PC-9 (cell line): ENCODE measurements around the gene NADSYN1. TPM values are rescaled to one million over a fixed set of nuclear protein-coding genes. Genes with fewer than 3 reads are reported as not detected.
"Not testable (repeated sequence)": the region's sequence is repeated elsewhere in the genome, so short reads cannot be mapped to it uniquely, and the experiment has no call there.

Source experiments
- BruUV-seq: library from RNA; stranded (reverse); fragments of 400-500 nt; replicated peaks from 2 replicates; lab custom pipeline; 2021; lab: Mats Ljungman, UMichigan
- CTCF ChIA-PET: fragments of 300-600 bp; sonication (Branson Sonifier 250); formaldehyde crosslinking; loops from one replicate; lab custom pipeline; 2022; ENCODE audit warnings: antibody characterized with exemption; lab: Charles Lee
- POLR2A ChIA-PET: fragments of 300-600 bp; sonication (Branson Sonifier 250); formaldehyde crosslinking; loops from one replicate; lab custom pipeline; 2022; ENCODE audit warnings: antibody characterized with exemption; ENCODE audit not compliant: unreplicated experiment; lab: Charles Lee
- DNase-seq, 2 experiments: peaks; one replicate each; pipeline versions ENCODE4 v3.0.0 to v3.0.0-alpha.2; 2015 to 2022; ENCODE audit warnings: mixed read lengths in 1 of 2
- H2AFZ ChIP-seq: fragments of 200-600 bp; sonication (generic); 2 replicates; pipeline ENCODE4 v1.8.1; 2017; ENCODE audit warnings: antibody characterized with exemption
- H3F3A ChIP-seq: fragments of 200-600 bp; sonication (generic); 2 replicates; pipeline ENCODE4 v1.8.1; 2017; ENCODE audit warnings: antibody characterized with exemption, mild to moderate bottlenecking, low read depth; ENCODE audit not compliant: insufficient read depth
- H3K27ac ChIP-seq: fragments of 200-600 bp; sonication (generic); 2 replicates; pipeline ENCODE4 v1.6.1; 2016; ENCODE audit warnings: mixed run types
- H3K27me3 ChIP-seq: fragments of 200-600 bp; sonication (generic); 2 replicates; pipeline ENCODE4 v1.6.1; 2016; ENCODE audit warnings: low read depth, mixed run types; ENCODE audit not compliant: insufficient read depth
- H3K36me3 ChIP-seq: fragments of 200-600 bp; sonication (generic); 2 replicates; pipeline ENCODE4 v1.6.1; 2016; ENCODE audit warnings: low read depth, mixed run types
- H3K4me1 ChIP-seq: fragments of 200-600 bp; sonication (generic); replicated peaks from 2 replicates; pipeline ENCODE4 v1.6.1; 2016; ENCODE audit warnings: mixed run types; ENCODE audit not compliant: insufficient read depth
- H3K4me2 ChIP-seq: fragments of 200-600 bp; sonication (generic); 2 replicates; pipeline ENCODE4 v1.6.1; 2017; ENCODE audit warnings: mixed run types
- H3K4me3 ChIP-seq: fragments of 200-600 bp; sonication (generic); 2 replicates; pipeline ENCODE4 v1.6.1; 2016; ENCODE audit warnings: mixed run types
- H3K79me2 ChIP-seq: fragments of 200-600 bp; sonication (generic); 2 replicates; pipeline ENCODE4 v1.6.1; 2017; ENCODE audit warnings: low read depth, mixed run types
- H3K9me2 ChIP-seq: fragments of 200-600 bp; sonication (generic); 2 replicates; pipeline ENCODE4 v1.8.1; 2017; ENCODE audit warnings: mild to moderate bottlenecking; ENCODE audit not compliant: insufficient read depth
- H3K9me3 ChIP-seq: fragments of 200-600 bp; sonication (generic); 2 replicates; pipeline ENCODE4 v1.8.1; 2016; ENCODE audit warnings: low read depth; ENCODE audit not compliant: insufficient read depth
- H4K20me1 ChIP-seq: fragments of 200-600 bp; sonication (generic); 2 replicates; pipeline ENCODE4 v1.8.1; 2017; ENCODE audit not compliant: insufficient read depth
- EZH2 ChIP-seq: fragments of 200-600 bp; sonication (generic); IDR thresholded peaks from 2 replicates; pipeline ENCODE4 v1.8.0; 2017; ENCODE audit warnings: antibody characterized with exemption, low read depth
- intact Hi-C: fragments of 100-400 bp; cut with micrococcal nuclease; formaldehyde crosslinking; loops from one replicate; pipeline ENCODE4 v1.10.0; 2022; ENCODE audit not compliant: unreplicated experiment
- total RNA-seq: library from RNA; stranded (reverse); gene quantifications from 2 replicates; pipeline ENCODE4 v1.2.3, GENCODE V29; 2021
- TF ChIP-seq, protein P1 (sequence below): fragments of 200-600 bp; sonication (generic); conservative IDR thresholded peaks from 2 replicates; pipeline ENCODE4 v1.6.1; 2017; ENCODE audit warnings: mixed run types, antibody characterized with exemption, mild to moderate bottlenecking, moderate library complexity

Gene NADSYN1
- total RNA-seq, 1 experiment from 2014 or later = 118 TPM

DNA sequence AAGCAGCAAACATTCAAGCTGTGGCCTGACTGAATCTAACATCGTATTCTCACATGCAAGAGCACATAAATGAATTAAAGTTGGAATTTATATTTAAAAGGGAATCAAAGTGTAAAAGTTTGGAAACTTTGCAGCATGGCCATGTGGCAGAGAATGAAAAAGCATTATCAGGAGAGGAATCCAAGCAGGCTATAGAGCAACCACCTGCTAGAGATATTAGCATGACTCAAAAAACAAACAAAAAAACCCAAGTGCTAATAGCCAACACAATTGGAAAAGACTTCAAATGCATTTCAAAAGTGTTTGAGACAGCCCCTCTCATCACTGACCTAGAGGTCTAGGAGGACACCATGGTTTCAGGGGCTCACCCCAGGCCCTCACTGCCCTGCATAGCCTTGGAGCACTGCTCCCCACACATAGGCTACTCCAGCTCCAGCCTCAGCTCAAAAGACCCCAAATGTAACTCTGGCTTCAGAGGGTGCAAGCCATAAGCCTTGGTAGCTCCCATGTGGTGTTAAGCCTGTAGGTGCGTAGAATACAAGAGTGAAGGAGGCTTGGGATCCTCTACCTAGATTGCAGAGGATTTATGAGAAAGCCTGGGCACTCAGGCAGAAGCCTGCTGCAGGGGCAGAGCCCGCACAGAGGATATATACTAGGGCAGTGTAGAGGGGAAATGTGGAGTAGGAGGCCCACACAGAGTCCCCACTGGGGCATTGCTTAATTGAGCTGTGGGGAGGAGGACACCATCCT, 72.4 kb downstream of the NADSYN1 start:
- ChIA-PET POLR2A (no interaction called here), CTCF (no interaction called here)
- Histone ChIP-seq H4K20me1 (no peaks in the 10 kb centered on the region), H3K9me2 (no peaks in the 10 kb centered on the region), H3K27ac (no peak overlapping the region), H3F3A (peaks cover 10% of the 10 kb centered on the region), H2AFZ (no peak overlapping the region), H3K36me3 (no peaks in the 10 kb centered on the region), H3K9me3 (no peaks in the 10 kb centered on the region), H3K4me2 (peak overlapping the region; percentile 32), H3K4me3 (no peak overlapping the region), H3K4me1 (peaks cover 13% of the 10 kb centered on the region; the same call in 1 of the 2 replicates), H3K27me3 (no peaks in the 10 kb centered on the region), H3K79me2 (no peaks in the 10 kb centered on the region)
- TF ChIP-seq EZH2 = no peak
- TF ChIP-seq, protein P1, sequence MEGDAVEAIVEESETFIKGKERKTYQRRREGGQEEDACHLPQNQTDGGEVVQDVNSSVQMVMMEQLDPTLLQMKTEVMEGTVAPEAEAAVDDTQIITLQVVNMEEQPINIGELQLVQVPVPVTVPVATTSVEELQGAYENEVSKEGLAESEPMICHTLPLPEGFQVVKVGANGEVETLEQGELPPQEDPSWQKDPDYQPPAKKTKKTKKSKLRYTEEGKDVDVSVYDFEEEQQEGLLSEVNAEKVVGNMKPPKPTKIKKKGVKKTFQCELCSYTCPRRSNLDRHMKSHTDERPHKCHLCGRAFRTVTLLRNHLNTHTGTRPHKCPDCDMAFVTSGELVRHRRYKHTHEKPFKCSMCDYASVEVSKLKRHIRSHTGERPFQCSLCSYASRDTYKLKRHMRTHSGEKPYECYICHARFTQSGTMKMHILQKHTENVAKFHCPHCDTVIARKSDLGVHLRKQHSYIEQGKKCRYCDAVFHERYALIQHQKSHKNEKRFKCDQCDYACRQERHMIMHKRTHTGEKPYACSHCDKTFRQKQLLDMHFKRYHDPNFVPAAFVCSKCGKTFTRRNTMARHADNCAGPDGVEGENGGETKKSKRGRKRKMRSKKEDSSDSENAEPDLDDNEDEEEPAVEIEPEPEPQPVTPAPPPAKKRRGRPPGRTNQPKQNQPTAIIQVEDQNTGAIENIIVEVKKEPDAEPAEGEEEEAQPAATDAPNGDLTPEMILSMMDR = no peak
- peak in 1 of 2 experiments; percentile 45 for DNase-seq
- intact Hi-C loops = no loop called here
- BruUV-seq = no TSS peak

DNA sequence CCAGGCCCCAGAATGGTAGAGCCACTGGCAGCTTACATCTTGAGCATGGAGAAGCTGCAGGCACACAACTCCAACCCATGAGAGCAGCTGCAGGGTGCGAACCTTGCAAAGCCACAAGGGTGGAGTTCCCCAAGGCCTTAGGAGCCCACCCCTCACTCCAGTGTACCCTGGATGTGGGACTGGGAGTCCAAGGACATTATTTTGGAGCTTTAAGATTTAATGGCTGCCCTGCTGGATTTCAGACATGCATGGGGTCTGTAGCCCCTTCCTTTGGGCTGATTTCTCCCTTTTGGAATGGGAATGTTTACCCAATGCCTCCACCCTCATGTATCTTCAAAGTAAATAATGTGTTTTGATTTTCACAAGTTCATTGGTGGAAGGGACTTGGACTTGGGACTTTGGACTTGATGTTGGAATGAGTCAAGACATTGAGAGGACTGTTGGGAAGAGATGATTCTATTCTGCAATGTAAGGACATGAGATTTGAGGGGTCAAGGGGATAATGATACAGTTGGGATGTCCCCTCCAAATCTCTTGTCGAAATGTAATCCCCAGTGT, 73.0 kb downstream of the NADSYN1 start:
- CTCF ChIA-PET = interaction anchor here (0.6 kb wide), 1 partner anchor 233 kb away, joined by 3 read pairs; no protein-coding TSS in a partner anchor

DNA sequence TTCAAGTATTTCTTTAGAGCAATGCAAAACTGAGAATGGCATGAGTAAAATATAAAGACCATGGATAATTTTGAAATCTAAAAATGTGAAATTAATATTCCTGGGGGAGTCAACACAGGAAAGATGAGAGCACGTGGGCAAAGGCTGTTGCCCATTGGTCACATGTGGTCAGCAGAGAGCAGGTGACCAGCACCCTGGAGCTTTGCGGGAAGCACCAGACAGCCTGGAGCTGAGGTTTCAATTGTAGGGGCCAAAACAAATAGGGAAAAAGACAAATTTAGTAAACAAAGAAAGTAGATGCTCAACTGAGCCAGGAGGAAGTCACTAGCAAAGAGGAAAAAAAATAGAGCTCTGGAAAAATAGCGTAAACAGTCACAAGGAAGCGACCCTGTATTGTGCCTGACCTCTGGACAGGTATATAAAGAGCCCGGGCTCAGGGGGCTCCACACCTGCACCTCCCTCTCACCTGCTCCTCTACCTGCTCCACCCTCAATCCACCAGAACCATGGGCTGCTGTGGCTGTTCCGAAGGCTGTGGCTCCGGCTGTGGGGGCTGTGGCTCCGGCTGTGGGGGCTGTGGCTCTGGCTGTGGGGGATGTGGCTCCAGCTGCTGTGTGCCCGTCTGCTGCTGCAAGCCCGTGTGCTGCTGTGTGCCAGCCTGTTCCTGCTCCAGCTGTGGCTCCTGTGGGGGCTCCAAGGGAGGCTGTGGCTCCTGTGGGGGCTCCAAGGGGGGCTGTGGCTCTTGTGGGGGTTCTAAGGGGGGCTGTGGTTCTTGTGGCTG, 74.0 kb downstream of the NADSYN1 start, which contains the start of gene KRTAP5-7:
Gene KRTAP5-7, plus strand, starts transcription at position 472 of the 780 bp plus-strand sequence. Its CDS starts 34 bp downstream, at position 506.
- ChIA-PET CTCF (interaction anchor here (0.6 kb wide), 1 partner anchor 232 kb away, joined by 3 read pairs; no protein-coding TSS in a partner anchor), POLR2A (interaction anchor here (0.6 kb wide), 1 partner anchor 1347 kb away, joined by 4 read pairs; no protein-coding TSS in a partner anchor)
- Histone ChIP-seq H3F3A (peaks cover 10% of the 10 kb centered on the region), H3K4me1 (peaks cover 13% of the 10 kb centered on the region; the same call in 1 of the 2 replicates)
- H2AFZ ChIP-seq, H3K36me3 ChIP-seq, H3K9me2 ChIP-seq, BruUV-seq, intact Hi-C loops, H3K79me2 ChIP-seq, H3K4me3 ChIP-seq, DNase-seq, H3K27me3 ChIP-seq, H3K9me3 ChIP-seq, H4K20me1 ChIP-seq, H3K4me2 ChIP-seq, H3K27ac ChIP-seq: not testable (repeated sequence)

More for the DNA sequence above, 73.0 kb downstream of the NADSYN1 start:
- POLR2A ChIA-PET = no interaction called here
- H3K4me3 ChIP-seq = no peak overlapping the region
- no TSS peak for BruUV-seq
- no peaks in the 10 kb centered on the region for H3K79me2 ChIP-seq
- H3K27me3 ChIP-seq = no peaks in the 10 kb centered on the region
- DNase-seq = no peak
- no peaks in the 10 kb centered on the region for H3K36me3 ChIP-seq
- no peak overlapping the region for H2AFZ ChIP-seq
- no peak overlapping the region for H3K27ac ChIP-seq
- no peaks in the 10 kb centered on the region for H3K9me3 ChIP-seq
- H3K9me2 ChIP-seq = no peaks in the 10 kb centered on the region
- no peaks in the 10 kb centered on the region for H4K20me1 ChIP-seq
- H3K4me1 ChIP-seq = peaks cover 13% of the 10 kb centered on the region; the same call in 1 of the 2 replicates
- TF ChIP-seq, protein P1 = no peak
- TF ChIP-seq EZH2 = no peak
- no peak overlapping the region for H3K4me2 ChIP-seq
- intact Hi-C loops = no loop called here
- H3F3A ChIP-seq = peaks cover 10% of the 10 kb centered on the region
